GM12878 (cell line): ENCODE measurements around the gene PLEKHM1.

Source experiments
- ATF7 ChIP-seq: fragments of 450-650 bp; IDR thresholded peaks from 2 replicates; pipeline ENCODE4 v1.6.1; 2016; ENCODE audit warnings: low read depth, mild to moderate bottlenecking
- CREM ChIP-seq: IDR thresholded peaks from 2 replicates; pipeline ENCODE4 v1.6.1; 2014; ENCODE audit warnings: antibody characterized with exemption, low read depth
- CTCF ChIP-seq, 3 experiments: IDR thresholded peaks in 2 of 3; conservative IDR thresholded peaks in 1 of 3; 2 replicates each; pipeline ENCODE4 v1.5.1; 2011; ENCODE audit warnings: low read depth in 3 of 3, low read length in 3 of 3, mild to moderate bottlenecking in 3 of 3, control low read depth in 2 of 3, moderate library complexity in 2 of 3, inconsistent platforms in 1 of 3, mixed read lengths in 1 of 3; ENCODE audit not compliant: control insufficient read depth in 2 of 3, insufficient read depth in 1 of 3; ENCODE audit errors: extremely low read depth in 1 of 3
- HDAC6 ChIP-seq: fragments of 200-600 bp; sonication (generic); IDR thresholded peaks from one replicate; pipeline ENCODE4 v1.8.0; 2017; ENCODE audit warnings: antibody characterized with exemption; ENCODE audit not compliant: unreplicated experiment
- MXI1 ChIP-seq: fragments of 150-350 bp; IDR thresholded peaks from 2 replicates; pipeline ENCODE4 v1.6.1; 2011; ENCODE audit warnings: low read depth, mild to moderate bottlenecking, inconsistent platforms, low read length, improper control_type of control experiment
- MYC ChIP-seq: IDR thresholded peaks from 2 replicates; pipeline ENCODE4 v1.6.1; 2011; ENCODE audit warnings: mild to moderate bottlenecking, low read length, moderate library complexity, inconsistent platforms; ENCODE audit not compliant: insufficient read depth, insufficient replicate concordance, insufficient read length, severe bottlenecking
- POLR2A ChIP-seq: IDR thresholded peaks from 2 replicates; pipeline ENCODE4 v1.6.1; 2011; ENCODE audit warnings: low read depth, mild to moderate bottlenecking, low read length
- RAD21 ChIP-seq: IDR thresholded peaks from 2 replicates; pipeline ENCODE4 v1.6.1; 2011; ENCODE audit warnings: mild to moderate bottlenecking, low read depth, low read length, moderate library complexity; ENCODE audit not compliant: insufficient read depth
- RFX5 ChIP-seq: IDR thresholded peaks from 2 replicates; pipeline ENCODE4 v1.6.1; 2011; ENCODE audit warnings: low read depth, low read length, improper control_type of control experiment
- TCF7 ChIP-seq: IDR thresholded peaks from 2 replicates; pipeline ENCODE4 v1.6.1; 2014; ENCODE audit warnings: antibody characterized with exemption, borderline replicate concordance
- ZNF274 ChIP-seq: IDR thresholded peaks from one replicate; pipeline ENCODE4 v1.8.0; 2011; ENCODE audit not compliant: insufficient read length, insufficient read depth

GRCh38 chr17:45441526-45442310 lies 48.8 kb downstream of the PLEKHM1 start:
- TF ChIP-seq ATF7, result no peak
- no peak for TF ChIP-seq CREM
- no peak for TF ChIP-seq CTCF (IDR thresholded peaks at IDR 0.05 in 2 of 3, conservative IDR thresholded peaks at IDR 0.05 in 1 of 3; ENCODE audit: control insufficient read depth in 2 of 3, extremely low read depth in 1 of 3, insufficient read depth in 1 of 3, low read depth in 3 of 3, low read length in 3 of 3)
- TF ChIP-seq TCF7, result no peak
- no peak for TF ChIP-seq ZNF274
- TF ChIP-seq RAD21, result no peak
- no peak for TF ChIP-seq MXI1
- no peak for TF ChIP-seq RFX5
- no peak for TF ChIP-seq HDAC6
- no peak for TF ChIP-seq MYC
- TF ChIP-seq POLR2A, result no peak
